GM21717 (cell line): Measurements from ENCODE around the gene RNF186.
"Not testable (repeated sequence)": the region's sequence is repeated elsewhere in the genome, so short reads cannot be mapped to it uniquely, and the experiment has no call there.

ENCODE experiments used
- ATAC-seq: cut with Tn5 transposase; IDR thresholded peaks from one replicate; pipeline ENCODE4 v1.9.1; 2021; ENCODE audit warnings: mild to moderate bottlenecking, moderate library complexity; ENCODE audit not compliant: unreplicated experiment

The RNF186 gene, protein sequence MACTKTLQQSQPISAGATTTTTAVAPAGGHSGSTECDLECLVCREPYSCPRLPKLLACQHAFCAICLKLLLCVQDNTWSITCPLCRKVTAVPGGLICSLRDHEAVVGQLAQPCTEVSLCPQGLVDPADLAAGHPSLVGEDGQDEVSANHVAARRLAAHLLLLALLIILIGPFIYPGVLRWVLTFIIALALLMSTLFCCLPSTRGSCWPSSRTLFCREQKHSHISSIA

DNA sequence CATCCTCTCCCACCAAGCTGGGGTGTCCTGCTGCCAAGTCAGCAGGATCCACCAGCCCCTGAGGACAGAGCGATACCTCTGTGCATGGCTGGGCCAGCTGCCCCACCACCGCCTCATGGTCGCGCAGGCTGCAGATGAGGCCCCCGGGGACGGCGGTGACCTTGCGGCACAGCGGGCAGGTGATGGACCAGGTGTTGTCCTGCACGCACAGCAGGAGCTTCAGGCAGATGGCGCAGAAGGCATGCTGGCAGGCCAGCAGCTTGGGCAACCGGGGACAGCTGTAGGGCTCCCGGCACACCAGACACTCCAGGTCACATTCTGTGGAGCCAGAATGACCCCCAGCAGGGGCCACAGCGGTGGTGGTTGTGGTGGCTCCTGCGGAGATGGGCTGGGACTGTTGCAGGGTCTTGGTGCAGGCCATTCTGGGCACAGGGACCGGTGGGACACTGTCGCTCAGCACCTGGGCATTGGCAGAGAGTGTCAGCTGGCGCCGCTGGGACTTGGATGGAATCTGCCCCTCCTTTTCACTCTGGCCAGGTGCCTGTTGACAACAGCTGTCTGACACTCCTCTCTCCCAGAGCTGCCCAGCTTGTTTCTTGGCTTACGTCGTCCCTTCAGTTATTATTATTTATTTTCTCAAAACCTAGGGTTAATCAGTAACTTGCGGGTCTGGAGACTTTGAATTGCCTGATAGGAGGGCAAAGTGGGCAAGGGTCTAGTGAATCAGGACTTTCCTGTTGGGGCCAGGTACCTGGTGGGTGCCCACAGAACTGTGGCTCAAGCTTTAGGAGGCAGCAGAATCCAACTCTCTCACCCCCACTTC, at the start of gene RNF186:
Gene RNF186 (minus strand): TSS at position 603 of the 823 bp plus-strand sequence. CDS start 182 bp downstream, at position 421.
- no peak for ATAC-seq

DNA sequence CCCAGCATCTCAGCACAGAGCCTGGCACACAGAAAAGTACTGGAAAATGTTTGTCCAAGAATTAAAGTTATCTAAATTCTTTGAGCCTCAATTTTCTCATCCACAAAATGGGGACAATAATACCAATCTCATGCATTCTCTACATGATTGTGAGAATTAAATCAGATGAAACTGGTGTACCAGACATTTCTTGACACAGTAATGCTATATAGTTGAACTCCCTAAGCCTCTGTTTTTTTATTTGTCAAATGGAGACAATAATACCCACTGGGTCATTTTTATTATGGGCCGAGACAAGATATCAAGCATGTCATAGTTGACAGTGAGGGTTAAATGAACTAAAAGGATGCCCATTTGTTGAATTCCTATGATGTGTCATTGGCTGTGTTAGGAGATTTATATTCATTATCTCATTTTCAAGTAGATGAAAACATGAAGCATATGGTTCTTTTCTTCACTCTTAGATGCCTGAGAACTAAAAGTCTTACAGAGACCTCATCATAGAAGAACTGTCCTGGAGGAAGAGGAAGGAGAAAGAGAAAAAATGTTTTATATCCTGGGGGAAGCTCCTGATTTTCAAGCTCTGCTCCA, 49.6 kb upstream of the RNF186 start:
- no peak for ATAC-seq

GRCh38 chr1:19862944-19863343, 47.9 kb upstream of the RNF186 start:
- ATAC-seq, result no peak

DNA sequence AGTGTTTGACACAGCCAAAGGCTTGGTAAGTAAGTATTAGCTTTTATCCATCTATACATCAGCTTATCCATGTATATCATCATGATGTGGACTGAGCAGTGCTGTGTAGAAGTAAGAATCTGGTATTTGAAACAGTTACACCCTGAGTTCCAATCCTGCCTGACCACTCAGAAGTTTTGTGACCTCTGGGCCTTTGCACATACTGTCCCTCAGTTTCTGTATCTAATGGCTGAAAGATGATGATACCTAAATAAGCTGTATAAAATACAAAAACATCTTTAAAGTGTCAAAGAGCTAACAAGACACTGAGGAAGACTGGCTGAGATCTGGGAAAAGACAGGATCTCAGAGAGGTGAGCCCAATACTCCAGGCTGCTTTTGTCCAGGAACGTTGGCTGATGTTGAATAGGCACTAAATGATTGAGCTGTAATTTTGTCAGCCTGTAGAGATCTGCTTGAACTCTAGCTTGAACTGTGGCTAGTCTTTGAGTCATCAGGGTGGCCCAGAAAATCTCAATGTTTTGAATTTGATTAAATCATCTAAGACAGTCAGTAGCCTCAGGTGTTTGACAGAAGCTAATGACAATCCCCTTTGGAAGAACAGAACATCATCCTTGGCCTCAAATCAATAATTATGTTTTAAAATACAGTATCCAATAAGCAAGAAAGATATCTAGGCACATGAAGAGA, 46.9 kb upstream of the RNF186 start:
- no peak for ATAC-seq

DNA sequence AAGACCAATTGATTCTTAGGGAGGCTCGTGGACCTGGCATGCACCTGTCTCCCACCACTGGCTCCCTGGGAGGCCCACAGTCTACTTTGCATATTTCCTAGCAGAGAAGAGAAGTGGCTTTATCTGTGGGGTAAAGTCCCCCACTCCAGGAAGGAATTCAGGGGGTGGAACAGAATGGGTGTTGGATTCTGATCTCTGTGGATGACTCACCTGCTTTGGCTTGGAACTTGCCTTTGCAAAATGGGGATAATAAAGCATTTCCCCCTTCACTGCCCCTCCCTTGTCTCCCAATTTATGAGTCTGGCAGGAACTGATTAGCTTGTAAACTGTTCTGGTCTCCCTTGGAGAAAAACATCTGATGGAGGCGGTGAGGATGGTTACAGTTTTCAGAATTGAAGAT, 46.0 kb upstream of the RNF186 start:
- ATAC-seq, result no peak

- ATAC-seq, result no peak
Measured at GRCh38 chr1:19860418-19860817, 45.3 kb upstream of the RNF186 start.

- ATAC-seq, result no peak
Measured at GRCh38 chr1:19859876-19860275, 44.8 kb upstream of the RNF186 start.

- no peak for ATAC-seq
Measured at GRCh38 chr1:19858893-19859292, 43.8 kb upstream of the RNF186 start.

- ATAC-seq, result no peak
Measured at GRCh38 chr1:19854866-19855265, 39.8 kb upstream of the RNF186 start.

DNA sequence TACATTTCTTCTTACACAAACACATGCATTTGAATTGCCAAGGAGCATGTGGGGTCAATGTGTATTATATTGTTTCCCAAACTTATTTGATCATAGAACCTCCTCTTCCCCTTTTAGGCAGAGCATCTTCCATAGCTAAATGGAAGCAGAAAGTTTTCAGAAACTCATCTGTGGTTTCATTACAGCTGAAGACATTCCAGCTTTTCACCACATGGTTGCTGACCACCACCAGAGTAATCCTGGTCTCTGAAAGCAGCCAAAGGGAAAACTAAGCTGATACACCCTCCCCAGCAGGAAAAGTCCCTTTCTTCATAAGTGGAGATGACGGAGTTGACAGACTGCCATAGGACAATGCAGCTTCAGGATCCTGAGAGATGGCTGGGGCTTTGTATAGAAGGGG, 37.0 kb upstream of the RNF186 start:
- no peak for ATAC-seq

GRCh38 chr1:19850214-19850613, 35.1 kb upstream of the RNF186 start:
- no peak for ATAC-seq

DNA sequence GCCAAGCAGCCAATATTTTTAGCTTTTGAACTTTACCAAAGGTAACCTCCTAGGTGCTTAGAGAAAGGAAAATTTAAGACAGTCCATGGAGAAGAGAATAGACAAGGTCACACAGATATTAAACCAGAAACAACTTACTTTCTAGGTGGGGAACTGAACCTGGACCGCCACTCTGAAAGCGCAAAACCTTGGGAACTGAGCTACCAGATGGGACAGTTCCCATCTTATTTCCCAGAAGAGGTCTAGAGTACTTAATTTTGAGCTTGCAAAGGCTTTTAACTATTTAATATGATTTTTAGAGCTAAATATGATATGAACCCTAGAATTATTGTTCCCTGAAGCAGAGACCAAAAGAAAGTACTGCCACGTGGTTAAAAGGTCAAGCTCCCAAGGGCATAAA, 34.2 kb upstream of the RNF186 start:
- not testable (repeated sequence) for ATAC-seq

DNA sequence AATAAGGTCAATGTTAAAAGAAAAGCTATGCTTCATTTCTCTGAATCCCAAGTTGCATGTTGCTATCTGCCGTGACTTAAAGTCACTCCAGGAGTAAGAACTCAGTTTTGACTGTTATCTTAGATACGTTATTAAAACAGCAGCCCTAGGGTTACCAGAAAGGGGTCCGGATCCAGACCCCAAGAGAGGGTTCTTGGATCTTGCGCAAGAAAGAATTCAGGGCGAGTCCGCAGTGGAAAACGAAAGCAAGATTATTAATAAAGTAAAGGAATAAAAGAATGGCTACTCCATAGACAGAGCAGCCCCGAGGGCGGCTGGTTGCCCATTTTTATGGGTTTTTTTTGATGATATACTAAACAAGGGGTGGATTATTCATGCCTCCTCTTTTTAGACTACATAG, 32.3 kb upstream of the RNF186 start:
- ATAC-seq, result not testable (repeated sequence)

GRCh38 chr1:19846338-19846737, 31.3 kb upstream of the RNF186 start:
- no peak for ATAC-seq

- ATAC-seq, result no peak
Measured at GRCh38 chr1:19845555-19845954, 30.5 kb upstream of the RNF186 start.

DNA sequence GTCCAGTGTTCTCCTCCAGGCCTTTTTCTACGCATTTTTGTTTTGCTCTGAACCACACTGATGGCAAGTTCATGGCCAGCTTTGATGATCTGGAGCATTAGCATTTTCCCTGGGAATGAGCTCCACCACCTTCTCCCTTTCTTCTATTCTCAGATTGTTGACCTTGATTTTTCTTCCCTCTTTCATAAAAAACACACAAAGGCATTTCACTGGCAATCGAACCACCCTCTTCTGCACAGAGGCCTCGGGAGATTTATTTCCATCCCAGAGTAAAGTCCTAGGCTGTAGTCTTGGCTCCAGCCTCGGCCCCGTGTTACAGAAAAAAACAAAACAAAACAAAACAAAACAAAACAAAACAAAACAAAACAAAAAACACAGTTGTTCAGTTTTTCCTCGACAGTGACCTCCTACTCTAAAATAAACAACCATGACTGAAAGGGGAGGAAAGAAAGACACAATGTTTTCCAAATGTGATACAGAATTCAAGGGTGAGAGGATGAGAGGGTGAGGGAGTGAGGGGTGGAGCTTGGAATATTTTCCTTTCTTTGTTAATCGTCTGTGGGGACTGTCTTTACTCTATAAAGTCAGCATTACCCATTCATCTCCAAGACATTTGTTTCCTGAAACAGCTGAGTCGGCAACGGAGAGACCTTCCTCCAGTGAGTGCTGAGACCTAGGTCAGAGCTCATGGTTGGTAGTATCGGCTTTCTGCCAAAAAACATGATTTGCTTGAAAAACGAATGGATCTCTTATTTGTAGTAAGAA, 29.8 kb upstream of the RNF186 start:
- ATAC-seq, result no peak

- ATAC-seq, result no peak
Measured at GRCh38 chr1:19840228-19840627, 25.1 kb upstream of the RNF186 start.

DNA sequence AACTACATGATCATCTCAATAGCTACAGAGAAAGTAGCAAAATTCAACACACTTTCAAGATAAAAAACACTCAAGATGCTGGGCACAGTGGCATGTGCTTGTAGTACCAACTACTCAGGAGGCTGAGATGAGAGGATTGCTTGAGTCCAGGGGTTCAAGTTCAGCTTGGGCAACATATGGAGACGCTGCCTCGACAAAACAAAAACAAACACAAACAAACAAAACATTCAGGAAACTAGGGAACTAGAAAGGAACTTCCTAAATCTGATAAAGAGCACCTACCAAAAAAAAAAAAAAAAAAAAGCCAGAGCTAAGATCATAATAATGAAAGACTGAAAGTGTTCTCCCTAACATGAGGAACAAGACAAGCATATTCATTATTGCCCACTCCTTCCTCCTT, 22.8 kb upstream of the RNF186 start:
- ATAC-seq, result no peak

- no peak for ATAC-seq
Measured at GRCh38 chr1:19835578-19835977, 20.5 kb upstream of the RNF186 start.

DNA sequence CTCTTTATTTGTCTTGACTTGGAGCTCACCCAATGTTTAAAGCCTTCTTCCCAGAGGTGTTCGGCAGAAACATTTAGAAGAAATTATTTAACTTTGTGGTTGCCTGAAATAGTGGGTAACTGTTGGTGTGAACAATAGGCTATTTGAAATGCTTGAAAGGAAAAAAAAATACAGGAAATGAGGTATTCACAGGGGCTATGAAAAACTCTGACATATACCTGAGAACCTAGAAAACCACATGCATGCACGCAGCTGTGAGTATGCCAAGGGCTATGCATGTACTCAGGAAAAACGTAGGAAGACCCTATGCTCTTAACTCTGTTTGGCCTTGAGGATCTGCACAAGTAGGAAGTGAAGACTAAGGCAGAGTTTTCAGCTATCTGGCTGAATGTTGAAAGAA, 16.4 kb upstream of the RNF186 start:
- ATAC-seq, result no peak

DNA sequence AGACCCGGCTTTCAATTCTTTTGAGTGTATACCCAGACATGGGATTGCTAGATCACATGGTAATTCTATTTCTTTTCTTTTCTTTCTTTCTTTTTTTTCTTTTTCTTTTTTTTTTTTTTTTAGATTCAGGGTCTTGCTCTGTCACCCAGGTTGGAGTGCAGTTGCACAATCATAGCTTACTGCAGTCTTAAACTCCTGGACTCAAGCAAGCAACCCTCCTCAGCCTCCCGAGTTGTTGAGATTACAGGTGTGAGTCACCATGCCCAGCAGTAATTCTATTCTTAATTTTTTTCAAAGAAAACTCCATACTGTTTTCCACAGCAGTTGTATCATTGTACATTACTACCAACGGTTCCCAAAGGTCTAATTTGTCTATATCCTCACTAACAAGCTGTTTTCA, 13.5 kb upstream of the RNF186 start:
- no peak for ATAC-seq
